Lung (tissue), 12 donors: ENCODE results near the gene DRC7. TPM values are rescaled to one million over a fixed set of nuclear protein-coding genes. Genes with fewer than 3 reads are reported as not detected.

ENCODE experiments used
- ATAC-seq: fragments of 200-7000 bp; cut with Tn5 transposase; one replicate; pipeline ENCODE4 v1.9.1; 2020; ENCODE audit warnings: moderate number of reproducible peaks; ENCODE audit not compliant: insufficient read depth, low FRiP score
- DNase-seq, 3 donors: peaks; one replicate each; pipeline ENCODE4 v3.0.0-alpha.2; 2013 to 2017
- H3K27ac ChIP-seq, 2 donors: one replicate each; pipeline ENCODE4 v1.5.1; 2013; ENCODE audit warnings: mild to moderate bottlenecking in 2 of 2, moderate library complexity in 2 of 2, control low read depth in 1 of 2, inconsistent platforms in 1 of 2, low read depth in 1 of 2, low read length in 1 of 2
- H3K27me3 ChIP-seq, 3 donors: one replicate each; pipeline ENCODE4 v1.5.1; 2013; ENCODE audit warnings: low read length in 2 of 3; ENCODE audit not compliant: control insufficient read depth in 3 of 3, insufficient read depth in 3 of 3
- H3K36me3 ChIP-seq, 4 donors: one replicate each; pipeline ENCODE4 v1.5.1; 2013; ENCODE audit warnings: low read length in 4 of 4, mild to moderate bottlenecking in 1 of 4, moderate library complexity in 1 of 4; ENCODE audit not compliant: control insufficient read depth in 4 of 4, insufficient read depth in 4 of 4
- H3K4me1 ChIP-seq, 5 donors: one replicate each; pipeline ENCODE4 v1.5.1; 2013; ENCODE audit warnings: low read length in 5 of 5, mild to moderate bottlenecking in 2 of 5, moderate library complexity in 1 of 5; ENCODE audit not compliant: control insufficient read depth in 5 of 5, insufficient read depth in 5 of 5
- H3K4me3 ChIP-seq: one replicate; pipeline ENCODE4 v1.5.1; 2013; ENCODE audit warnings: mild to moderate bottlenecking, control low read depth, moderate library complexity
- H3K9ac ChIP-seq, 2 donors: one replicate each; pipeline ENCODE4 v1.5.1; 2013; ENCODE audit warnings: low read length in 2 of 2, control low read depth in 1 of 2; ENCODE audit not compliant: insufficient read depth in 1 of 2
- H3K9me3 ChIP-seq, 4 donors: one replicate each; pipeline ENCODE4 v1.5.1; 2013; ENCODE audit warnings: low read length in 3 of 4, mild to moderate bottlenecking in 1 of 4, moderate library complexity in 1 of 4; ENCODE audit not compliant: control insufficient read depth in 4 of 4, insufficient read depth in 3 of 4
- CTCF ChIP-seq: IDR thresholded peaks from 2 replicates; pipeline ENCODE4 v1.5.1; 2012; ENCODE audit warnings: mild to moderate bottlenecking; ENCODE audit errors: control extremely low read depth, extremely low read depth
- WGBS, 2 donors: extraction: QIAGEN DNeasy Blood & Tissue Kit; methylation state at CpG; one replicate each; pipeline ENCODE4 v1.1.7; 2013; 5-methylcytosine and 5-hydroxymethylcytosine counted together
- polyA plus RNA-seq, 2 donors: library from polyadenylated mRNA; stranded (reverse); fragments of 200-250 nt; gene quantifications; one replicate each; pipeline ENCODE4 v1.2.1, GENCODE V29; 2013
- total RNA-seq, 2 donors: library from RNA; depleted of rRNA in 1 of 2; stranded (reverse); fragments of >200 nt in 1 of 2; gene quantifications; one replicate each; pipeline ENCODE4 v1.2.1, GENCODE V29; 2014 to 2021
- donor health status: control.
- donor health status: control.
- donor health status: Bipolar disorder and iron deficiency.
- donor health status: healthy.
- donor health status: DM: yes; HTN: yes; CAD: no.

DRC7 gene
- total and polyA plus RNA-seq, 4 donors: 2.5 to 10.9 (median 6.4) TPM

- Histone ChIP-seq H3K9me3 (no peaks in the 10 kb centered on the region), H3K4me3 (no peak overlapping the region), H3K27ac (no peak overlapping the region), H3K9ac (no peak overlapping the region), H3K27me3 (no peaks in the 10 kb centered on the region), H3K4me1 (peaks cover 0 to 1% (median 0%) of the 10 kb centered on the region in 5 donors), H3K36me3 (no peaks in the 10 kb centered on the region)
- DNase-seq (no peak), ATAC-seq (no peak)
- 66 to 74% methylated on average over 7 of the region's 7 CpGs for WGBS, 2 donors
- no peak for TF ChIP-seq CTCF
Measured at GRCh38 chr16:57679767-57680482, 14.7 kb upstream of the DRC7 start.

GRCh38 chr16:57680842-57681375, 13.7 kb upstream of the DRC7 start:
- 54 to 72% methylated on average over 5 of the region's 5 CpGs for WGBS, 2 donors
- ATAC-seq (no peak), DNase-seq (no peak)
- H3K36me3 ChIP-seq: no peaks in the 10 kb centered on the region
- H3K9ac ChIP-seq: no peak overlapping the region
- no peak for TF ChIP-seq CTCF
- H3K4me1 ChIP-seq: peaks cover 0 to 1% (median 0%) of the 10 kb centered on the region in 5 donors
- no peak overlapping the region for H3K27ac ChIP-seq
- H3K4me3 ChIP-seq: no peak overlapping the region
- no peaks in the 10 kb centered on the region for H3K27me3 ChIP-seq
- no peaks in the 10 kb centered on the region for H3K9me3 ChIP-seq

GRCh38 chr16:57681950-57682728, 12.5 kb upstream of the DRC7 start:
- Histone ChIP-seq H3K27me3 (no peaks in the 10 kb centered on the region), H3K4me1 (peaks cover 0 to 1% (median 0%) of the 10 kb centered on the region in 5 donors), H3K36me3 (no peaks in the 10 kb centered on the region), H3K27ac (no peak overlapping the region), H3K4me3 (no peak overlapping the region), H3K9me3 (no peaks in the 10 kb centered on the region), H3K9ac (no peak overlapping the region)
- 94% methylated on average over 13 of the region's 13 CpGs for WGBS, 2 donors
- TF ChIP-seq CTCF: no peak
- ATAC-seq (no peak), DNase-seq (no peak)
